OCI-LY7 (cell line): ENCODE results near the gene SLC22A1. TPM values are rescaled to one million over a fixed set of nuclear protein-coding genes. Genes with fewer than 3 reads are reported as not detected.

Experiments
- BruUV-seq: library from RNA; stranded (reverse); fragments of 400-500 nt; replicated peaks from 2 replicates; lab custom pipeline; 2021; lab: Mats Ljungman, UMichigan
- CTCF ChIA-PET: fragments of 300-600 bp; sonication (Branson Sonifier 250); formaldehyde crosslinking; loops from one replicate; lab custom pipeline; 2022; ENCODE audit warnings: antibody characterized with exemption; ENCODE audit not compliant: unreplicated experiment; lab: Charles Lee
- POLR2A ChIA-PET: fragments of 300-600 bp; sonication (Branson Sonifier 250); formaldehyde crosslinking; loops from one replicate; lab custom pipeline; 2022; ENCODE audit warnings: antibody characterized with exemption; lab: Charles Lee
- DNase-seq: peaks from one replicate; pipeline ENCODE4 v3.0.0-alpha.2; 2015; ENCODE audit warnings: low spot score
- H2AFZ ChIP-seq: fragments of 200-600 bp; sonication (generic), shearing (Covaris generic); 2 replicates; pipeline ENCODE4 v1.6.1; 2014; ENCODE audit warnings: mild to moderate bottlenecking, antibody characterized with exemption, low read length, moderate library complexity
- H3K27ac ChIP-seq: fragments of 200-600 bp; sonication (generic); 2 replicates; pipeline ENCODE4 v1.5.1; 2014; ENCODE audit warnings: mixed run types, low read depth, mild to moderate bottlenecking, moderate library complexity, low read length, inconsistent platforms; ENCODE audit not compliant: poor library complexity, severe bottlenecking
- H3K36me3 ChIP-seq: fragments of 200-600 bp; sonication (generic); 2 replicates; pipeline ENCODE4 v1.6.1; 2014; ENCODE audit warnings: mild to moderate bottlenecking, antibody characterized with exemption, low read length, moderate library complexity, mixed read lengths; ENCODE audit not compliant: insufficient read depth
- H3K4me1 ChIP-seq: fragments of 200-600 bp; sonication (generic); 2 replicates; pipeline ENCODE4 v1.5.1; 2014; ENCODE audit warnings: mild to moderate bottlenecking, low read length; ENCODE audit not compliant: insufficient read depth, poor library complexity, severe bottlenecking
- H3K4me2 ChIP-seq: fragments of 200-600 bp; sonication (generic); 2 replicates; pipeline ENCODE4 v1.6.1; 2014; ENCODE audit warnings: mild to moderate bottlenecking, low read length
- H3K4me3 ChIP-seq: fragments of 200-600 bp; sonication (generic); 2 replicates; pipeline ENCODE4 v1.5.1; 2014; ENCODE audit warnings: mild to moderate bottlenecking, low read depth, low read length; ENCODE audit not compliant: poor library complexity, severe bottlenecking
- H3K79me2 ChIP-seq: fragments of 200-600 bp; sonication (generic); 2 replicates; pipeline ENCODE4 v1.6.1; 2016; ENCODE audit warnings: low read depth, mild to moderate bottlenecking, low read length, moderate library complexity, mixed read lengths; ENCODE audit not compliant: insufficient read depth
- H3K9me2 ChIP-seq: fragments of 200-600 bp; sonication (generic); 2 replicates; pipeline ENCODE4 v1.6.1; 2016; ENCODE audit warnings: mild to moderate bottlenecking, low read length, mixed read lengths; ENCODE audit not compliant: insufficient read depth
- H3K9me3 ChIP-seq: fragments of 200-600 bp; sonication (generic); 2 replicates; pipeline ENCODE4 v1.6.1; 2014; ENCODE audit warnings: mild to moderate bottlenecking, mixed run types, low read length, mixed read lengths
- H4K20me1 ChIP-seq: fragments of 200-600 bp; sonication (generic); 2 replicates; pipeline ENCODE4 v1.6.1; 2014; ENCODE audit warnings: mild to moderate bottlenecking, antibody characterized with exemption, low read length, moderate library complexity, mixed read lengths; ENCODE audit not compliant: insufficient read depth
- EZH2phosphoT487 ChIP-seq: fragments of 200-600 bp; sonication (generic); IDR thresholded peaks from 2 replicates; pipeline ENCODE4 v1.6.1; 2018; ENCODE audit warnings: low read depth, borderline replicate concordance, mild to moderate bottlenecking, mixed run types, antibody characterized with exemption, low read length, moderate library complexity, mixed read lengths
- intact Hi-C: fragments of 100-400 bp; cut with micrococcal nuclease; formaldehyde crosslinking; loops from one replicate; pipeline ENCODE4 v1.10.0; 2022; ENCODE audit not compliant: unreplicated experiment
- total RNA-seq, 2 experiments: library from RNA; depleted of rRNA in 1 of 2; stranded (reverse); fragments of >200 nt in 1 of 2; shearing (Covaris generic) in 1 of 2; gene quantifications; 2 replicates each; pipeline ENCODE4 v1.2.3, GENCODE V29; 2014 to 2022
- TF ChIP-seq, protein P1 (sequence below): fragments of 200-600 bp; sonication (generic); conservative IDR thresholded peaks from 2 replicates; pipeline ENCODE4 v1.5.1; 2014; ENCODE audit warnings: mild to moderate bottlenecking, antibody characterized with exemption, low read length, moderate library complexity, mixed read lengths

SLC22A1 gene
- total RNA-seq, 2 experiments from 2014 or later = not detected

GRCh38 chr6:160077024-160077423 is 44.6 kb upstream of the SLC22A1 start:
- Histone ChIP-seq H3K36me3 (peaks cover 60% of the 10 kb centered on the region), H3K9me2 (no peaks in the 10 kb centered on the region), H4K20me1 (no peaks in the 10 kb centered on the region), H3K4me2 (no peak overlapping the region), H3K9me3 (no peaks in the 10 kb centered on the region), H3K4me1 (no peaks in the 10 kb centered on the region), H3K4me3 (no peak overlapping the region), H2AFZ (no peak overlapping the region), H3K79me2 (no peaks in the 10 kb centered on the region), H3K27ac (no peak overlapping the region)
- intact Hi-C loops = no loop called here
- ChIA-PET POLR2A (no interaction called here), CTCF (no interaction called here)
- TF ChIP-seq, protein P1, sequence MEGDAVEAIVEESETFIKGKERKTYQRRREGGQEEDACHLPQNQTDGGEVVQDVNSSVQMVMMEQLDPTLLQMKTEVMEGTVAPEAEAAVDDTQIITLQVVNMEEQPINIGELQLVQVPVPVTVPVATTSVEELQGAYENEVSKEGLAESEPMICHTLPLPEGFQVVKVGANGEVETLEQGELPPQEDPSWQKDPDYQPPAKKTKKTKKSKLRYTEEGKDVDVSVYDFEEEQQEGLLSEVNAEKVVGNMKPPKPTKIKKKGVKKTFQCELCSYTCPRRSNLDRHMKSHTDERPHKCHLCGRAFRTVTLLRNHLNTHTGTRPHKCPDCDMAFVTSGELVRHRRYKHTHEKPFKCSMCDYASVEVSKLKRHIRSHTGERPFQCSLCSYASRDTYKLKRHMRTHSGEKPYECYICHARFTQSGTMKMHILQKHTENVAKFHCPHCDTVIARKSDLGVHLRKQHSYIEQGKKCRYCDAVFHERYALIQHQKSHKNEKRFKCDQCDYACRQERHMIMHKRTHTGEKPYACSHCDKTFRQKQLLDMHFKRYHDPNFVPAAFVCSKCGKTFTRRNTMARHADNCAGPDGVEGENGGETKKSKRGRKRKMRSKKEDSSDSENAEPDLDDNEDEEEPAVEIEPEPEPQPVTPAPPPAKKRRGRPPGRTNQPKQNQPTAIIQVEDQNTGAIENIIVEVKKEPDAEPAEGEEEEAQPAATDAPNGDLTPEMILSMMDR = no peak
- no peak for TF ChIP-seq EZH2phosphoT487
- no peak for DNase-seq
- no TSS peak for BruUV-seq

GRCh38 chr6:160077526-160077925 is 44.1 kb upstream of the SLC22A1 start:
- CTCF ChIA-PET = no interaction called here
- no TSS peak for BruUV-seq
- POLR2A ChIA-PET = no interaction called here
- DNase-seq = no peak
- Histone ChIP-seq H3K9me2 (no peaks in the 10 kb centered on the region), H3K27ac (no peak overlapping the region), H3K4me1 (no peaks in the 10 kb centered on the region), H3K79me2 (no peaks in the 10 kb centered on the region), H4K20me1 (no peaks in the 10 kb centered on the region), H3K9me3 (no peaks in the 10 kb centered on the region), H3K36me3 (peaks cover 57% of the 10 kb centered on the region), H3K4me3 (no peak overlapping the region), H2AFZ (no peak overlapping the region), H3K4me2 (no peak overlapping the region)
- TF ChIP-seq EZH2phosphoT487 = no peak
- TF ChIP-seq, protein P1 = no peak
- intact Hi-C loops = no loop called here

DNA sequence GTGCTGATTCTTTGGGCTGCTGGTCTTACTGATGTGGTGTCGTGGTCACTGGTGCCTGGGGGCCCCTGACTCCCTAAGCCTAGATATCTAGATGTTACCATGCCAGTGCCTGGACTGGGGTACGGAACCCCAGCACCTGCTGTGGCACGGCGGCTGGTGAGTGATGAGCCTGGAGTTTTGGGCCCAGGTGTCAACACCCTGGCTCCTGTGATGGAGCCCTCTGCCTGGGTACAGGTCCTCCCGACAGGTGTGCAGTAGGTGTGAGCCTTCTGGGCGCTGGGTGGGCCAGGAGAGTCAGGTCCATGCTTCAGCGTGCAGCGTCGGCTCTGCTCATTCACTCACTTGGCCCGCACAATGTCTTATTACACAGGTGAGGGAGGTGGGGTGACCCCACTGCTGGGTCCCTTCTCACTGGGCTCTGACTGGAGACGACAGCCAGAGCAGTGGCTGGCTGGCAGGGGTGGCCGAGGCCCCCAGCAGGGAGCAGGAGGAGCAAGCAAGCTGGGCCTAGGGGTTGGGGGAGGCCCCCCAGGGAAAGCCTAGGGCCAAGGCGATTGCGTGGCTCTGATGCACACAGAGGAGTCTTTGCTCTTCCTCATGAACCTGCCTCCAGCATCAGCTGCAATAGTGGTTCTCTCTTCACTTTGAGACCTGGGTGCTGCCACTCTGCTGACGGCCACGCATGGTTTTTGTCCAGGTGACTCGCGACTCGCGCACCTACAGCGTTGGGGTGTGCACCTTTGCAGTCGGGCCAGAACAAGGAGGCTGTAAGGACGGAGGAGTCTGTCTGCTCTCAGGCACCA is 42.5 kb upstream of the SLC22A1 start:
- POLR2A ChIA-PET = no interaction called here
- BruUV-seq = no TSS peak
- H2AFZ ChIP-seq = no peak overlapping the region
- TF ChIP-seq, protein P1 = no peak
- no peak for TF ChIP-seq EZH2phosphoT487
- no peak overlapping the region for H3K4me3 ChIP-seq
- H3K9me2 ChIP-seq = no peaks in the 10 kb centered on the region
- H3K36me3 ChIP-seq = peaks cover 50% of the 10 kb centered on the region
- no peaks in the 10 kb centered on the region for H3K4me1 ChIP-seq
- no peaks in the 10 kb centered on the region for H4K20me1 ChIP-seq
- CTCF ChIA-PET = no interaction called here
- intact Hi-C loops = no loop called here
- H3K4me2 ChIP-seq = no peak overlapping the region
- no peak for DNase-seq
- H3K9me3 ChIP-seq = no peaks in the 10 kb centered on the region
- no peak overlapping the region for H3K27ac ChIP-seq
- H3K79me2 ChIP-seq = no peaks in the 10 kb centered on the region
